Activated T-cell treated with anti-CD3 and anti-CD28 coated beads for 1 hour (primary cell): ENCODE results near the gene SLC35A2.
A peak's percentile ranks its signal among the peaks of the same experiment; 100 is the strongest.
"Not testable (repeated sequence)": the region's sequence is repeated elsewhere in the genome, so short reads cannot be mapped to it uniquely, and the experiment has no call there.

Experiments used
- DNase-seq: peaks from one replicate; pipeline ENCODE4 v3.0.0-alpha.2; 2020; ENCODE audit warnings: low read depth

SLC35A2 gene

GRCh38 chrX:48901069-48901468, 10.4 kb downstream of the SLC35A2 start:
- DNase-seq, result no peak

DNA sequence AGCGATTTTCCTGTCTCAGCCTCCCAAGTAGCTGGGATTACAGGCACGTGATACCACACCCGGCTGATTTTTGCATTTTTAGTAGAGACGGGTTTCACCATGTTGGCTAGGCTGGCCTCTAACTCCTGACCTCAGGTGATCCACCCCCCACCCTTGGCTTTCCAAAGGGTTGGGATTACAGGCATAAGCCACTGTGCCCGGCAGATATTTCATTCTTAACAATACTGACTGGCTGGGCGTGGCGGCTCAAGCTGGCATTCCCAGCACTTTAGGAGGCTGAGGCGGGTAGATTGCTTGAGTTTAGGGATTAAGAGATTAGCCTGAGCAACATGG, 12.4 kb downstream of the SLC35A2 start:
- no peak for DNase-seq

DNA sequence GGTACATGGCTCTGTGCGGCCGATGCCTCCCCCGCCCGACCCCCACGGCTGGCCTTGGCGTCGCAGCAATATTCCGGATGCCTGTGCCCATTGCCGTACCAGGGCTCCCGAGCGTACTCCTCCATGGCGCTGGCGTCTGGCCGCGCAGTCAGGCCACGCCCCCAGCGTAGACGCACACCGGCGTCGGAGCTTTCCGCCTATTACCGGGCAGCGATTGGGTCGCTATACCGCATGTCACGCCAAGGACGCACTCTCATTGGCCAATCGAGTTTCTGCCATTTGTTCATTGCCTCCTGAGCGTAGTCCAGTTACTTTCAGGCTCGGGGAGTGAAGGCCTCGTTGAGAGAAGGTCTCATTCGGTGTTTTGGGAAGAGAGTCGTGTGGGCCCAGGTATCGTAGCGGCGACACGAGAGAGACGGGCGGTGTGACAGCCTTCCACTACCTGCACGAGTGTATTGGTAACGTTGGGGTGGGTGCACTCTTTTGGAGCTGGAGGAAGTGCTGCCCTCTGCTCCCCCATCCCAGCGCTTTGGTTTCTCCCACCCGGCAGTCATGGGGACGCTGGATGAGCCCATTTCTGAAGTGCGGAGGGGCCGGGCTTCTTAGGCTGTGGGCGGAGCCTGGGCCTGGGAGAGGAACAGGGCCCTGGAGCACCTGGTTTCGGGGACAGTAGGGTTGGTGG, 13.7 kb downstream of the SLC35A2 start, which contains the start of the genes PQBP1 and TIMM17B:
Gene PQBP1, plus strand, starts transcription at position 306 of the 682 bp plus-strand sequence. CDS start 580 bp downstream, outside the sequence.
Gene TIMM17B, minus strand, starts transcription at position 144 of the 682 bp plus-strand sequence. Its CDS starts 19 bp downstream, at position 125.
- peak; percentile 77 for DNase-seq

DNA sequence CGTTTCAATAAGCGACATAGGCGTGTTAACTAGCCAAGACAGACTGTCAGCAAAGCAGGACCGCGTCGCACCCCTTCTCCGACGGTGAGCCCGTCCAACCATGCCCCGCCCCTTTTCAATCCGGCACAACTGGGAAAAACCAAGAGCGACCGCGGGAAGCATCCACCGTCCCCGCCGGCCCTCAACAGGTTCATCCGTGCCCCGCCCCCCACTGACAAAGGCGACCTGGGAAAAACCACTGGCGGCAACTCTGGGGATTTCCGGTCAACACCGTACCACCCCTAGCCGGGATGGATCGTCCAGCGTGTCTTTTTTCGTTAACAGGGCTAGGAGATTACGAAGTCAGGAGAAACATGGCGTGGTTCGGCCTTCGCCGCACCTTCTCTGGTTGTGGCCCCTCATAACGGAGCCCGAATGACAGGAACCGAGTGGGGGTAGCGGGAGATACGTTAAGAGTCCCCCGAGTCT, 14.3 kb downstream of the SLC35A2 start:
- peak; percentile 39 for DNase-seq

- no peak for DNase-seq
These were observed 14.8 kb downstream of the SLC35A2 start for GRCh38 chrX:48896611-48897011.

GRCh38 chrX:48894891-48895290, 16.6 kb downstream of the SLC35A2 start:
- DNase-seq, result no peak

DNA sequence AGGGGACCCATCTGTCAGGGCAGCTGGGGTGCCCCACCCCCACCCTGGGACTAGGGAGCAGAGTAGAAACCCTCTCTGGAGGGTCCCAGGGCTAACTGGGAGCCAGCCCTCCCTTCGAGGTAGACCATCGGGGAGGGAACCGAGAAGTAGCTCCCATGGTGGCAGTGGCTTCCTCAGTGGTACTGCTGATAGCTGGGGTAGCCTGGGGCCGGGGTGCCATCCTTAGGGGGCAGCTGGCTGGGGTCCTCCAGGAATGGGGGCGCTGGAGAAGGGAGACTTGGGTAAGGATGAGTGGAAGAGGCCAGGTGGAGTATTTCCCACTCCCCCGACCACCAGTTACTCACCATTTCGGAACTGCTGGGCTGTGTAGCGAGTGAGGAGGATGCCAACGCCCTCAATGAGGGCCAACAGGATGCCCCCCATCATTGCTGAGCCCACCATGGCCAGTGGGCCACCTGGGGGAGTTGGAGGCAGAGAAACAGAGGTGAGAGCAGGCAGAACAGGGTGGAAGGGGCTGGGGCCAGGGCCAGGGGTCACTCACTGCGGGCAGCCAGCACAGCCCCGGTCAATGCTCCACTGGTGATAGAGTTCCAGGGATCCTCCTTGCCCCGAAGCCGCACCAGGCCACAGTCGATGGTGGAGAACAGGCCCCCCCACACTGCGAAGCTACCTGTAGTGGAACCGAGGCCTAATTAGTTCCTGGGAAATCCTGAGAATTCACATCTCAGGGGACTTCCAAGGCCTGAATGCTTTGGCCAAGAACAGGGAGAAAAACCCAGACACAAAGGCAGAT, 17.7 kb downstream of the SLC35A2 start:
- no peak for DNase-seq

DNA sequence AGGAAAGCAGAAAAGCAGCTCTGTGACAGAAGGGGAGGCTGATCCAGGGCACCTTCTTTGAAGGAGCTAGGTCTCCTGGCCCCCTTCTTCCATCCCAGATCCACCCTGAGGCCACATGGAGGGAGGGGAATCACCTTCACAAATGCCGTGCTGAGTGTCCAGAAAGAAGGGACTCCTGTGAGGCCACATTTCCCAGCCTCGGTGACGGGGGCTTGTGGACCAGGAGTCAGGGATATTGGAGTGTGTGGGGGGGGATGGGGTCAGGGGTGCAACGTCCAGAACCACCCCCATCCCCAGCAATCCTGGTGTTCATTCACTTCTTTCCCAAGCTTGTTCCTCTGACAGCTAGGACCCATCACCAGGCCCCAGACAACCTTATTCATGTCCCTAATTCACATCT, 18.6 kb downstream of the SLC35A2 start:
- DNase-seq, result no peak

DNA sequence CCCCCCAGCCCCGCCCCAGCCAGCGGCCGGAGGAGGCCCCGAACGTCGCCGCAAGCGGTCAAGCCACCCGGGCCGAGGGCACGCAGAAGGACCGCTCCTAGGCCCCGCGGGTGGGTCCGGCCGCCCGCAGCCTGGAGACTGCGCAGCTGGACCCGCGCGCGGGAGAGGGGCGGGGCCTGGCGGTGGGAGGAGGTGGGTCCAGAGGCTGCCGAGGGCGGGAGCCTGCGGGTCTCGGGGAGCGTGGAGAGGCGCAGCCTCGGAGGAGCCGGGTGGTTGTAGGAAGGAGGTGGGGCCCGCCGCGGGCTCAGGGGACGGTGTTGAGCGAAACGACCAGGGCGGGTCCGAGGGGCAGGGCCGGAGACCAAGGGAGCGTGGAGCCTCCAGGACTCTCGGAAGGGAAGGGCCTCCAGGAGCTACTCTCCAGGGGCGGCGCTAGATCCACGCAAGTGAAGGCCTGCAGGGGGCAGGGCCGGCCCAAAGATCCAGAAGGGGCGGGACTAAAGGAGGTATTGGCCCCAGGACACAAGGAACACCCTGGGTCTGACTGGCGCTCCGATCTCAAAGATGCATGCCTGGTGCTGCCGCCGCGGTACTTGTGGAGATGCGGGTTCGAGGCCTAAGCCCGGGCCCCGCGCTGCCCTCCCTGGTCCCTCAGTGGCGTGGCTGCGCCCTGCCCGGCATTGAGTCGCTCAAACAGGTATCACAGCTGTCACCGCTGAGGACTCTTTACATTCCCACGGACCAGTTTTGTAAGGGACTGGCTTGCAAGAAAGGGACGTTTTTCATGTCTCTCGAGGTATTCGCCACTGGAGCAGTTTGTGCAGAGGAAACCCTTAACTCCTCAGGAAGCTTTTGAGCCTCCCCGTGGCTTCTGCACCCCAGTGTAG, 19.8 kb downstream of the SLC35A2 start:
- DNase-seq, result peak; percentile 57

- DNase-seq, result no peak
These were observed 20.5 kb downstream of the SLC35A2 start for GRCh38 chrX:48890934-48891401.

DNA sequence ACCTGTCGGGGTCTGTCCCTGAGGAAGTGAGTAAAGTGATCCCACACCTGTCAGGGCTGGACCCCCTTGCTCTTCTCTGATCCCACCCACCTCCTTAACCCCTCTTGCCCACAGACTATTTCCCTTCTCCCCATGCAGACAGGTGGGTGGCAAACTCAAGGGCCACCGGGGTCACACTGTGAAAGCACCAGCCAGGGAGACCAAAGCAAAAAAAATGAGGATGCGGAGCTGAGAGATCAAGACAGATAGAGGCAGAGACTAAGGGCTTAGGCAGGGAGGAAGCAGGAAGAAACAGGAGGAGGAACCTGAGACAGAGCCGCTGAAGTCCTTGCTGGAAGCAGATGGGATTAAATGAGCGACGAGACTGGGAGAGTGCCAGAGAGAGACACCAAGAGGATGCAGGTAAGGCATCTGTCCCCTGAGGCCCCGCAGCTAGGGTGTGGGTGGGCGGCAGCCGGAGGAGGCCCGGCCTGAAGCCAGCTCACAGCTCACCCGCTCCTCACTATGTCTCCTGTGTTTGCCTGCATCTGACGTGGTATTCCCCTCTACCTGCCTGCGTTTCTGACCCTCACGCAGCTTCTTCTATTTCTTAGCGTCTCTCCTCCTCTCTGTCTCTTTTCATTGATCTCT, 21.0 kb downstream of the SLC35A2 start:
- DNase-seq, result no peak

DNA sequence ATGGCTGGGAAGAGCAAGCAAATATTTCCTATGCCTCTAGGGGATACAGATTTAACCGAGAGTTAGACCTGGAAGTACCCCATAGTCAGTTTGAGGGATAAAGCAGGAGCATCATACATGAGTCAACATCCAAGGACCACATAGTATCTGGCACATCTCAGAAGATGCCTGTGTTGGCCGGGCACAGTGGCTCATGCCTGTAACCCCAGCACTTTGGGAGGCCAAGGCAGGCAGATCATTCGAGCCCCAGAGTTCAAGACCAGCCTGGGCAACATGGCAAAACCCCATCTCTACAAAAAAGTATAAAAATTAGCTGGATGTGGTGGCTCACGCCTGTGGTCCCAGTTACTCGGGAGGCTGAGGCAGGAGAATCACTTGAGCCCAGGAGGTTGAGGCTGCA, 24.9 kb downstream of the SLC35A2 start:
- DNase-seq, result not testable (repeated sequence)

DNA sequence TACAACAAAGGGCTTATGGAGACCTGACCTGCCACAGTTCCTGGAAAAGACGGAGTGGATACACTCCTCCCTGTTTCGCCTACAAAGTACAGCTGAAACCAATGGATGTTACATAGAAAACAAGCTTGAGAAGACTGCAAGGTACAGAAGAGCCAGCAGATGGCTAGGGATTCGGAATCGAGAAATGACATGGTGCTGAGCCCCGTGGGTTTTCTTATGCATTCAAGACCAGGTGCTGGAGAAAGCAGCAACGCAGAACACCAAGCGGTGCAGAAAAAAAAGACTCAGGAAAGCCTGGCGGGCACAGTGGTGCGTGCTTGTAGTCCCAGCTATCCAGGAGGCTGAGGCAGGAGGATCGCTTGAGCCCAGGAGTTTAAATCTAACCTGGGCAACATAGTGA, 27.7 kb downstream of the SLC35A2 start:
- no peak for DNase-seq

DNA sequence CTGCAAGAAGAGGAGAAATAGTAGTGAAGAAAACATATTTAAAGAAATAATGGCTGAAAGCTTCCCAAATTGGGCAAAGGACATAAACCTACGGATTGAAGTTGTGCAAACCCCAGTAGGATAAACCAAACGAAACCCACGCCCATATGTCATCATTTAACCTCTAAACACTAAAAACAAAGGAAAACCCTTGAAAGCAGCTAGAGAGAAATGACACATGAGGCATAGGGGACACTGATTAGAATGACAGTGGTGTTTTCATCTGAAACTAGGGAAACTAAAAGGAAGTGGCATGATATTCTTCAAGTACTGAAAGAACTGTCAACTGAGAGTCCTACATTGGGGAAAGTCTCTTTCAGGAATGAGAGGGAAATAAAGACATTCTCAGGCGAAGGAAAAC, 34.5 kb downstream of the SLC35A2 start:
- DNase-seq, result not testable (repeated sequence)

DNA sequence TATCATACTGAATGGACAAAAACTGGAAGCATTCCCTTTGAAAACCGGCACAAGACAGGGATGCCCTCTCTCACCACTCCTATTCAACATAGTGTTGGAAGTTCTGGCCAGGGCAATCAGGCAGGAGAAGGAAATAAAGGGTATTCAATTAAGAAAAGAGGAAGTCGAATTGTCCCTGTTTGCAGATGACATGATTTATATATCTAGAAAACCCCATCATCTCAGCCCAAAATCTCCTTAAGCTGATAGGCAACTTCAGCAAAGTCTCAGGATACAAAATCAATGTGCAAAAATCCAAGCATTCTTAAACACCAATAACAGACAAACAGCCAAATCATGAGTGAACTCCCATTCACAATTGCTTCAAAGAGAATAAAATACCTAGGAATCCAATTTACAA, 39.4 kb downstream of the SLC35A2 start:
- DNase-seq, result not testable (repeated sequence)

GRCh38 chrX:48864210-48864609, 47.2 kb downstream of the SLC35A2 start:
- no peak for DNase-seq

- DNase-seq, result no peak
These were observed 56.5 kb downstream of the SLC35A2 start for GRCh38 chrX:48854898-48855297.

- not testable (repeated sequence) for DNase-seq
These were observed 57.2 kb downstream of the SLC35A2 start for GRCh38 chrX:48854121-48854804.

DNA sequence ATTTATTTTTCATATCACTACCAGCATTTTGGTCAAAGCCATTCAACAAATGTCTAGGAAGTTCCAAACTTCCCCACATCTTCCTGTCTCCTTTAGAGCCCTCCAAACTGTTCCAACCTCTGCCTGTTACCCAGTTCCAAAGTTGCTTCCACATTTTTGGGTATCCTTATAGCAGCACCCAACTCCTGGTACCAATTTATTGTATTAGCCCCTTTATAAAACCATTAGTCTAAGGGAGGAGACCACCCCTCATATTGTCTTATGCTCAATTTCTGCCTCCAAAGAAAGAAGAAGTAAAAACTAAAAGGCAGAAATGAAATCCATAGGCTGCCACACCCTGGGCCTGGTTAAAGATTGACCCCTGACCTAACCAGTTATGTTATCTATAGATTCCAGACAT, 58.0 kb downstream of the SLC35A2 start:
- DNase-seq, result not testable (repeated sequence)
